ENCODE data around the gene CTDNEP1.

CTDNEP1 gene

GRCh38 chr17:7260151-7260550, 8.6 kb upstream of the CTDNEP1 start:
- no peaks in the 10 kb centered on the region for H3K27me3 ChIP-seq (ENCODE audit: low read depth, low read length)
- H3K79me2 ChIP-seq (ENCODE audit: low read length): no peaks in the 10 kb centered on the region
- H2AFZ ChIP-seq (ENCODE audit: low read depth, low read length): no peak overlapping the region
- no peaks in the 10 kb centered on the region for H3K9me3 ChIP-seq (ENCODE audit: insufficient read depth, low read length)
- H3K4me1 ChIP-seq (ENCODE audit: low read length): 0 out of 2 replicates have a peak, but pooled peaks cover 2% of the 10 kb centered on the region
- H3K9ac ChIP-seq (ENCODE audit: low read length): no peak overlapping the region
- H4K20me1 ChIP-seq (ENCODE audit: insufficient read depth, low read length): no peaks in the 10 kb centered on the region
- H3K4me2 ChIP-seq (ENCODE audit: low read length): no peak overlapping the region
- H3K27ac ChIP-seq (ENCODE audit: low read length): no peak overlapping the region
- no peak for TF ChIP-seq EZH2phosphoT487 (IDR thresholded peaks at IDR 0.05; ENCODE audit: low read depth)
- TF ChIP-seq, protein P1, sequence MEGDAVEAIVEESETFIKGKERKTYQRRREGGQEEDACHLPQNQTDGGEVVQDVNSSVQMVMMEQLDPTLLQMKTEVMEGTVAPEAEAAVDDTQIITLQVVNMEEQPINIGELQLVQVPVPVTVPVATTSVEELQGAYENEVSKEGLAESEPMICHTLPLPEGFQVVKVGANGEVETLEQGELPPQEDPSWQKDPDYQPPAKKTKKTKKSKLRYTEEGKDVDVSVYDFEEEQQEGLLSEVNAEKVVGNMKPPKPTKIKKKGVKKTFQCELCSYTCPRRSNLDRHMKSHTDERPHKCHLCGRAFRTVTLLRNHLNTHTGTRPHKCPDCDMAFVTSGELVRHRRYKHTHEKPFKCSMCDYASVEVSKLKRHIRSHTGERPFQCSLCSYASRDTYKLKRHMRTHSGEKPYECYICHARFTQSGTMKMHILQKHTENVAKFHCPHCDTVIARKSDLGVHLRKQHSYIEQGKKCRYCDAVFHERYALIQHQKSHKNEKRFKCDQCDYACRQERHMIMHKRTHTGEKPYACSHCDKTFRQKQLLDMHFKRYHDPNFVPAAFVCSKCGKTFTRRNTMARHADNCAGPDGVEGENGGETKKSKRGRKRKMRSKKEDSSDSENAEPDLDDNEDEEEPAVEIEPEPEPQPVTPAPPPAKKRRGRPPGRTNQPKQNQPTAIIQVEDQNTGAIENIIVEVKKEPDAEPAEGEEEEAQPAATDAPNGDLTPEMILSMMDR (IDR thresholded peaks at IDR 0.05; ENCODE audit: low read depth, low read length): no peak
- H3K4me3 ChIP-seq (ENCODE audit: low read length): no peak overlapping the region
- H3K36me3 ChIP-seq (replicated peaks; ENCODE audit: low read depth, low read length): peaks cover 2% of the 10 kb centered on the region

DNA sequence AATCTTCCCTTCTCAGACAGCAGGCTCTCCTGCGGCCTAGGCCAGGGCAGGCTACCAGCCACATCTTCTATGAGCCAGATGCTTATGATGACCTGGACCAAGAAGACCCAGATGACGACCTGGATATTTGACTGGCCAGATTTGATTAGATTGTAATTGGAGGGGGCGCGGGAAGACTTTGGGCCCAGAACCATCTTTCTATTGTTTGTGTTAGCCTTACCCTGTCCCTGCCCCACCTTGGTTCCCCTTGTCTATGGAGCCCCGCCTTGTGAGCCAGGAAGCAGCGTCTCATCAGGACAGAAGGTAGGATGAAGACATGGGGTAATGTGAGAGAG, 8.0 kb upstream of the CTDNEP1 start:
- peaks cover 7% of the 10 kb centered on the region for H3K36me3 ChIP-seq (replicated peaks; ENCODE audit: low read depth, low read length)

DNA sequence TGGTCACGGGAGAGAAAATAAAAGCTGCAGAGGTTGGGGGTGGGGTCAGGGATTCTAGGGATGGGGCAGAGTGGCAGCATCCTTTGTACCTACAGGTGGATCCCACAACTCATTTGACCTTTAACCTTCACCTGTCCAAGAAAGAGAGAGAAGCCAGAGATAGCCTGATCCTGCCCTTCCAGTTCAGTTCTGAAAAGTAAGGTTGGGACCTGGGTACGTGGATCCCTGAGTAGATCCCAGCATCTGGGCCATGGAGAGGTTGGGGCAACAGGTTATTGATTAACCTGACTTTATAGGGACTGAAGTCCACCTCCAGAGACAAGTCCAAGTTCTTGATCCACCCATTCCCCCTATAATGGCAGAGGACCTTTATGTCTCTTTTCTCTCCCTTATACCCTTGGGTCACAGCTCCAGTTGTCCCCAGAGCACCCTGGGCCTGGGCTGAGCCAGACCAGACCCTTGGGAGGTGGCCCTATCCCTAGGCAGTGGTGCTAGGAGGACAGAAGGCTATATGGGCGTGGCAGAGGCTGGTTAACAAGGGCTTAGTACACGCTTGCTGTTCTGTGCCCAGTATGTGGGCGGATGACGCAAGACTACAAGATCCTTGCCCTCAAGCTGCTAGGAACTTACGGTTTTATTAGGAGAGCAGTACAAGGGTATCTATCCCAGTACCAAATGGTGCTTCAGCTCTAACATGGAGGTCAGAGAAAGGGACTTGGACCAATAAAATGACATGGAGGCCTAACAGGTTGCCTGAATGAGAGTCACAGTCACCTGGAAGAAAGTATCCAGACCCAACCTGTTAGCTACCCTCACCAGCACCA, 7.4 kb upstream of the CTDNEP1 start:
- Histone ChIP-seq H3K9me3 (ENCODE audit: insufficient read depth, low read length) (no peaks in the 10 kb centered on the region), H3K9ac (ENCODE audit: low read length) (no peak overlapping the region), H3K4me3 (ENCODE audit: low read length) (no peak overlapping the region), H3K27ac (ENCODE audit: low read length) (no peak overlapping the region), H3K4me1 (ENCODE audit: low read length) (0 out of 2 replicates have a peak, but pooled peaks cover 2% of the 10 kb centered on the region), H3K4me2 (ENCODE audit: low read length) (no peak overlapping the region), H3K27me3 (ENCODE audit: low read depth, low read length) (no peaks in the 10 kb centered on the region), H2AFZ (ENCODE audit: low read depth, low read length) (no peak overlapping the region), H4K20me1 (ENCODE audit: insufficient read depth, low read length) (no peaks in the 10 kb centered on the region), H3K79me2 (ENCODE audit: low read length) (no peaks in the 10 kb centered on the region), H3K36me3 (replicated peaks; ENCODE audit: low read depth, low read length) (peaks cover 13% of the 10 kb centered on the region)
- no peak for TF ChIP-seq EZH2phosphoT487 (IDR thresholded peaks at IDR 0.05; ENCODE audit: low read depth)
- TF ChIP-seq, protein P1 (IDR thresholded peaks at IDR 0.05; ENCODE audit: low read depth, low read length): no peak

More for the DNA sequence above, 8.0 kb upstream of the CTDNEP1 start:
- no peaks in the 10 kb centered on the region for H3K27me3 ChIP-seq (ENCODE audit: low read depth, low read length)
- no peaks in the 10 kb centered on the region for H3K79me2 ChIP-seq (ENCODE audit: low read length)
- H3K27ac ChIP-seq (ENCODE audit: low read length): no peak overlapping the region
- H2AFZ ChIP-seq (ENCODE audit: low read depth, low read length): no peak overlapping the region
- no peak overlapping the region for H3K4me2 ChIP-seq (ENCODE audit: low read length)
- no peaks in the 10 kb centered on the region for H3K9me3 ChIP-seq (ENCODE audit: insufficient read depth, low read length)
- H3K4me3 ChIP-seq (ENCODE audit: low read length): no peak overlapping the region
- 0 out of 2 replicates have a peak, but pooled peaks cover 2% of the 10 kb centered on the region for H3K4me1 ChIP-seq (ENCODE audit: low read length)
- H4K20me1 ChIP-seq (ENCODE audit: insufficient read depth, low read length): no peaks in the 10 kb centered on the region
- no peak for TF ChIP-seq EZH2phosphoT487 (IDR thresholded peaks at IDR 0.05; ENCODE audit: low read depth)
- TF ChIP-seq, protein P1 (IDR thresholded peaks at IDR 0.05; ENCODE audit: low read depth, low read length): no peak
- no peak overlapping the region for H3K9ac ChIP-seq (ENCODE audit: low read length)

DNA sequence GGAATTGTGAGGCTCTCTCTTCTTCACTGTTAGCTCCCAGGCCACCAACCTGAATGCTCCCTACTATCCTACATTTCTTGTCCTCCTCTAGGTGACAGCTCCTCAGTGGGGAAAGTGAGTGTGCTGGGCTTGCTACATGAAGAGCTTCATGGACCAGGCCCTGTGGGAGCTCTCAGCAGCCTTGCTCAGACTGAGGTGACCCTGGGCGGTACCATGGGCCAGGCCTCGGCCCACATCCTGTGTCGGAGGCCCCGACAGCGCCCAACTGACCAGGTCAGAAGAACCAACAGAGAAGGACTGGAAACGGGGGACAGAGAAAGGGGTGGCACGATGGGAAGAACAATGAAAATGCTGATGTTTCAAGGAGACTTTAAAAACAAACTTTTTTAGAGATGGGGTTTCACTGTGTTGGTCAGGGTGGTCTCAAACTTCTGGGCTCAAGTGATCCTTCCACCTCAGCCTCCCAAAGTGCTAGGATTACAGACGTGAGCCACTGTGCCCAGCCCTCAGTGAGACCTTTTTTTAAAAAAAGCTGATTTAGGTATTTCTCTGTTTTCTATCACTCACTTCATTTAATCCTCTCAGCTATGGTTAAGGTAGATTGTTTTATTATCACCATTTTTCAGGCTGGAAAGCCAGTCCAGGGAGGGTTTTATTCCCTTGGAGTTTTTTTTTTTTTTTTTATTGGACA, 5.4 kb upstream of the CTDNEP1 start:
- Histone ChIP-seq H3K4me2 (ENCODE audit: low read length) (no peak overlapping the region), H3K27me3 (ENCODE audit: low read depth, low read length) (no peaks in the 10 kb centered on the region), H2AFZ (ENCODE audit: low read depth, low read length) (no peak overlapping the region), H3K9me3 (ENCODE audit: insufficient read depth, low read length) (no peaks in the 10 kb centered on the region), H4K20me1 (ENCODE audit: insufficient read depth, low read length) (no peaks in the 10 kb centered on the region), H3K9ac (ENCODE audit: low read length) (no peak overlapping the region), H3K27ac (ENCODE audit: low read length) (no peak overlapping the region), H3K79me2 (ENCODE audit: low read length) (peaks cover 12% of the 10 kb centered on the region), H3K4me1 (ENCODE audit: low read length) (peaks cover 6% of the 10 kb centered on the region), H3K36me3 (replicated peaks; ENCODE audit: low read depth, low read length) (peaks cover 13% of the 10 kb centered on the region), H3K4me3 (ENCODE audit: low read length) (no peak overlapping the region)
- no peak for TF ChIP-seq EZH2phosphoT487 (IDR thresholded peaks at IDR 0.05; ENCODE audit: low read depth)
- TF ChIP-seq, protein P1 (IDR thresholded peaks at IDR 0.05; ENCODE audit: low read depth, low read length): no peak

Measured in OCI-LY3 (cell line).